K562 (cell line): ENCODE data around the gene USP1. TPM values are rescaled to one million over a fixed set of nuclear protein-coding genes. Genes with fewer than 3 reads are reported as not detected.

Experiments used
- ARHGAP35 ChIP-seq: fragments of 450-650 bp; IDR thresholded peaks from 2 replicates; pipeline ENCODE4 v1.6.1; 2018; ENCODE audit not compliant: partially characterized antibody
- ARID3A ChIP-seq: IDR thresholded peaks from 2 replicates; pipeline ENCODE4 v1.6.1; 2012; ENCODE audit warnings: low read depth, low read length, improper control_type of control experiment, borderline replicate concordance
- CAMTA2 ChIP-seq: fragments of 250-450 bp; sonication (Bioruptor Pico); conservative IDR thresholded peaks from 2 replicates; pipeline ENCODE4 v1.5.1; 2022
- CC2D1A ChIP-seq: fragments of 450-650 bp; IDR thresholded peaks from 2 replicates; pipeline ENCODE4 v1.6.1; 2017; ENCODE audit warnings: mild to moderate bottlenecking
- CHD1 ChIP-seq: fragments of 200-600 bp; sonication (generic); IDR thresholded peaks from one replicate; pipeline ENCODE4 v1.6.1; 2012; ENCODE audit warnings: mild to moderate bottlenecking, moderate library complexity, low read length, inconsistent platforms
- CREM ChIP-seq: IDR thresholded peaks from 2 replicates; pipeline ENCODE4 v1.6.1; 2014; ENCODE audit warnings: antibody characterized with exemption, low read depth
- FOXP4 ChIP-seq: sonication (generic); formaldehyde crosslinking; IDR thresholded peaks from 2 replicates; pipeline ENCODE4 v1.8.0; 2022; ENCODE audit warnings: mild to moderate bottlenecking, missing genetic modification reagents, borderline replicate concordance
- KLF6 ChIP-seq: fragments of 250-450 bp; sonication (Bioruptor Pico); IDR thresholded peaks from 2 replicates; pipeline ENCODE4 v1.4.0; 2020; ENCODE audit warnings: mild to moderate bottlenecking, moderate library complexity, borderline replicate concordance
- NFIC ChIP-seq: fragments of 450-650 bp; IDR thresholded peaks from 2 replicates; pipeline ENCODE4 v1.6.1; 2017; ENCODE audit warnings: mild to moderate bottlenecking, inconsistent platforms
- PRMT5 ChIP-seq: sonication (generic); formaldehyde crosslinking; IDR thresholded peaks from 2 replicates; pipeline ENCODE4 v1.5.0; 2020; ENCODE audit warnings: missing genetic modification reagents
- YY1 ChIP-seq, 3 experiments: IDR thresholded peaks; 2 replicates each; pipeline ENCODE4 v1.6.1; 2011; ENCODE audit warnings: low read length in 2 of 3, mild to moderate bottlenecking in 2 of 3, moderate library complexity in 2 of 3, borderline replicate concordance in 1 of 3, control low read depth in 1 of 3, low read depth in 1 of 3; ENCODE audit not compliant: insufficient read depth in 3 of 3, insufficient replicate concordance in 2 of 3, control insufficient read depth in 1 of 3, insufficient read length in 1 of 3; ENCODE audit errors: extremely low read depth in 1 of 3
- ZNF124 ChIP-seq: sonication (generic); formaldehyde crosslinking; IDR thresholded peaks from 2 replicates; pipeline ENCODE4 v1.8.1; 2022; ENCODE audit warnings: missing genetic modification reagents
- ZNF449 ChIP-seq: fragments of 250-450 bp; sonication (Bioruptor Pico); IDR thresholded peaks from 2 replicates; pipeline ENCODE4 v1.8.0; 2022; ENCODE audit warnings: moderate library complexity, mild to moderate bottlenecking, inconsistent platforms
- ZZZ3 ChIP-seq: fragments of 450-650 bp; IDR thresholded peaks from 2 replicates; pipeline ENCODE4 v1.6.1; 2016; ENCODE audit warnings: antibody characterized with exemption, mild to moderate bottlenecking, moderate library complexity
- polyA plus RNA-seq, 8 experiments: library from polyadenylated mRNA; depleted of rRNA in 4 of 8; stranded (reverse) in 5 of 8; unstranded in 3 of 8; fragments of >200 nt; fragmentation: Nextera tagmentation in 2 of 8; fragmentation: Illumina TruSeq in 1 of 8; extraction: Ambion mirVana in 2 of 8; extraction: Trizol in 1 of 8; gene quantifications; 2 replicates each; pipeline versions ENCODE4 v1.2.1 to v1.2.3, GENCODE V29; 2011 to 2014; ENCODE audit warnings: inconsistent platforms in 1 of 8, missing spikeins in 1 of 8
- total RNA-seq, 7 experiments: library from RNA; depleted of rRNA in 6 of 7; stranded (reverse); fragments of >200 nt in 6 of 7; fragmentation: Illumina TruSeq in 2 of 7; extraction: Trizol in 2 of 7; gene quantifications; 2 replicates each; pipeline versions ENCODE4 v1.2.1 to v1.2.3, GENCODE V29; 2011 to 2021; ENCODE audit warnings: low replicate concordance in 1 of 7

Gene USP1
- total and polyA plus RNA-seq, 9 of the 15 experiments (the other 6 are each of a cell fraction or from before 2014, with no cell fraction given): 27.3 to 87.9 (median 51.7) TPM

GRCh38 chr1:62436039-62436465, 797 bp upstream of the USP1 start (continued):
- TF ChIP-seq KLF6 (CRISPR knock-in tag) (peak; percentile 32; the same call in 1 of the 2 replicates), ZNF449 (CRISPR knock-in tag) (no peak), CC2D1A (no peak), ZNF124 (no peak), ARID3A (no peak), CREM (peak; percentile 45; the same call in 1 of the 2 replicates), ARHGAP35 (no peak), PRMT5 (no peak), CHD1 (peak; percentile 91), CAMTA2 (CRISPR knock-in tag) (no peak), NFIC (peak; percentile 74), ZZZ3 (peak; percentile 80; the same call in 1 of the 2 replicates), YY1 (IDR thresholded peaks at IDR 0.05; ENCODE audit: borderline replicate concordance in 1 of 3, control insufficient read depth in 1 of 3, extremely low read depth in 1 of 3, insufficient read depth in 3 of 3, insufficient read length in 1 of 3, insufficient replicate concordance in 2 of 3, low read depth in 1 of 3, low read length in 2 of 3) (peak; percentile 85 to 99 (median 96)), FOXP4 (peak; percentile 63; the same call in 1 of the 2 replicates)
